ENCODE measurements around the gene ARPC1A.
"Not testable (repeated sequence)": the region's sequence is repeated elsewhere in the genome, so short reads cannot be mapped to it uniquely, and the experiment has no call there.

Gene ARPC1A

DNA sequence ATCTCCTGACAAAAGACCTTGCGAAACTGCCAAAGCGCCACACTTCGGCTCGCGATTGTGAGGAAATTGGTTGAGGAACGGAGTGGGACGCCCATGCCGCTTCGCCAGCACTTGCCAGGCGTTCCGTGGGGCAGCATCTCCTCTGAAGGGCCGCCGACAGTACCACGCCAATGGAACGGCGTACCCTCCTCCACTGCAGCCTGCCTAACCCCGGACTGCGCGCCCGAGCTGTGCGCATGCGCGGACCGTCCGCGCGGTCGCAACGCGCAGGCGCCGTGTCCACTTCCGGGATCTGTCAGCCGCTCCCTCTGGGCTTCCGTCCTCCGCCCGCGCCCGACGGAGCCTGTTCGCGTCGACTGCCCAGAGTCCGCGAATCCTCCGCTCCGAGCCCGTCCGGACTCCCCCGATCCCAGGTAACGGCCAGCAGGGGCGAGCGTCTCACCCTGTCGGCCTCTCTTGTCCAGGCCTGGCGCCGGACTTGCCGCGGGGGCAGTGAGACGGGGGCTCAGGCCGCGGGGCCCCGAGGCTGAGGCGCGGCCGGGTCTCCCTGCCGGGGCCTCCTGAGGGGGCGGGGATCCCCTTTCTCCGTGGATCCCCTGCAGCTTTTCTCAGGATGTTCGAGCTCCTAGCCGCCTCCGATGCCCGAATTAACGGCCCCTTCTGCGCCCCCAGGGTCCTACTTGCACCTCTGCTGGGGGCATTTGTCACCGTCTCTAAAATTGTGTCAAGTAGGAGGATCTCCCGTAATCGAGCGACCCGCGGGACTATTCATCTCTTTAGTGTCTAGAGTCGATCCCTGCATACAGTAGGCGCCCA is at the start of gene ARPC1A:
Gene ARPC1A (plus strand): TSS at position 307 of the 816 bp plus-strand sequence. CDS start 7,456 bp downstream, outside the sequence.
- DNase-seq: peak; percentile 96 to 97 (median 97)

DNA sequence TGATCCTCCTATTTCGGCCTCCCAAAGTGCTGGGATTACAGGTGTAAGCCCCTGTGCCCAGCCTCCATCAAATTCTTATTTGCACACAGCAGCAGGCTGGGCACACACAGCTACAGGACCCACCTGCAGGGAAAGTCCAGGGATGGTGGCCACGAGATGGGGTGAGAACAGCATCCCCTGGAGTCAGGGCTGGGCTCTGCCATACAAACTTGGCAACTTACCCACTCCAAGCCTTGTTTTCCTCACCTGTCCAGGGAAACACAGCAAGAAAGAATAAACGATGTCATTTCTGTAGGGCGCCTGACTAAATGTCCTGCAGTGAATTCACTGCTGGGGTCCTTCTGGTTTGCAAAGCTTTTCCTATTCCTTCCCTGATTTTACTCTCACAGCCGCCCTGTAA is 47.5 kb upstream of the ARPC1A start:
- DNase-seq: no peak

DNA sequence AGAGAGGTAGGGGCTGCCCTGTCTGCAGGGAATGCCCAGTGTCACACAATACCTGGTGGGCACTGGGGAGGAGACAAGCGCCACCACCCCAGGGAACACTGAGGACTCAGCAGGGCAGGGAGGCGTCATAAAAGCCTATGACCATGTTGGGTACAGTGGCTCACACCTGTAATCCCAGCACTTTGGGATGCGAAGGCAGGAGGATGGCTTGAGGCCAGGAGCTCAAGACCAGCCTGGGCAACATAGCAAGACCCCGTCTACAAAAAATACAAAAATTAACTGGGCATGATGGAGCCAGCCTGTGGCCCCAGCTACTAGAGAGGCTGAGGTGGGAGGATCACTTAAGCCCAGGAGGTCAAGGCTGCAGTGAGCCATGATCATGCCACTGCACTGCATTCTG is 41.5 kb upstream of the ARPC1A start:
- not testable (repeated sequence) for DNase-seq

DNA sequence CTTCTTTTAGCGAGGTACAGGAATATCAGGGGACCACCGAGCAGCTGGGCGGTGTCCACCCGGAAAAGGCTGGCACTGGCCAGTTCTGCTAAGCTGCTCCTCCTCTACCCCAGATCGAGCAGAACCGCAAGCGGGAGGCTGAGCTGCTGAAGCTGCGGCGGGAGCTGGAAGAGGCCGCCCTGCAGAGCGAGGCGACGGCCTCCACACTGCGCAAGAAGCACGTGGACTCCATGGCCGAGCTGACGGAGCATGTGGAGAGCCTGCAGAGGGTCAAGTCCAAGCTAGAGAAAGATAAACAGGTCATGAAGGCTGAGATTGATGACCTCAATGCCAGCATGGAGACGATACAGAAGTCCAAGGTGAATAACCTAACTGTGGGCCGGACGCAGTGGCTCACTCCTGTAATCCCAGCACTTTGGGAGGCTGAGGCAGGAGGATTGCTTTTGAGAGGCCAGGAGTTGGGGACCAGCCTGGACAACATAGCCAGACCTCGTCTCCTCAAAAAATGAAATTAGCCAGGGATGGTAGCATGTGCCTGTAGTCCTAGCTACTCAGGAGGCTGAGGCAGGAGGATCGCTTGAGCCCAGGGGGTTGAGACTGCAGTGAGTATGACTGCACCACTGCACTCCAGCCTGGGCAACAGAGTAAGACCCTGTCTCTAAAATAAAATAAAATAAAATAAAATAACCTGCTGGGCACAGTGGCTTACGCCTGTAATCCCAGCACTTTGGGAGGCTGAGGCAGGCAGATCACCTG is 37.7 kb upstream of the ARPC1A start:
- DNase-seq: no peak

DNA sequence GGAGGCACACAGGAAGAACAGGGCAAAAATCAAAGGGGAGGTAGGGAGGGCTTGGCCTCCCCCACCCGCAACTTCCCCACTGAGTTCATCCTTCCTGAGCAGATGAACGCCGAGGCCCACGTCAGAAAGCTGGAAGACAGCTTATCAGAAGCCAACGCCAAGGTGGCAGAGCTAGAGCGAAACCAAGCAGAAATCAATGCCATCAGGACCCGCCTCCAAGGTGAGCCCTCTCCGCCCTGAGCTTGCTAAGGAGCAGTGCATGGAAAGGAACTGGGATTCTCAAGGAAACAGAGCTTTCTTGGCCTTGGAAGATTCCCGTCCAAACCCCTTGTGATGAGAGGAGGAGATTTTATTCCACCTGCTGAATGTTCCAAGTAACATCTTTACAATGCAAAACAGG is 36.5 kb upstream of the ARPC1A start:
- no peak for DNase-seq

DNA sequence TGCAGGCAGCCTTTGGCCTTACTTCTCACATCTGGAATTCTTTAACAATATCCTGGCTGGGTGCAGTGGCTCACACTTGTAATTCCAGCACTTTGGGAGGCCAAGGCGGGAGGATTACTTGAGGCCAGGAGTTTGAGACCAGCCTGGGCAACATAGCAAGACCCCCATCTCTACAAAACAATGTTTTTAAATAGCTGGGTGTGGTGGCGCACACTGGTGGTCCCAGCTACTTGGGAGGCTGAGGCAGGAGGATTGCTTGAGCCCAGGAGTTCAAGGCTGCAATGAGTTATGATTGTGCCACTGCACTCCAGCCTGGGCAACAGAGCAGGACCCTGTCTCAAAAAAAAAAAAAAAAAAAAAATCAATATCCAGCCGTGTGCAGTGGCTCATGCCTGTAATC is 35.5 kb upstream of the ARPC1A start:
- DNase-seq: not testable (repeated sequence)

DNA sequence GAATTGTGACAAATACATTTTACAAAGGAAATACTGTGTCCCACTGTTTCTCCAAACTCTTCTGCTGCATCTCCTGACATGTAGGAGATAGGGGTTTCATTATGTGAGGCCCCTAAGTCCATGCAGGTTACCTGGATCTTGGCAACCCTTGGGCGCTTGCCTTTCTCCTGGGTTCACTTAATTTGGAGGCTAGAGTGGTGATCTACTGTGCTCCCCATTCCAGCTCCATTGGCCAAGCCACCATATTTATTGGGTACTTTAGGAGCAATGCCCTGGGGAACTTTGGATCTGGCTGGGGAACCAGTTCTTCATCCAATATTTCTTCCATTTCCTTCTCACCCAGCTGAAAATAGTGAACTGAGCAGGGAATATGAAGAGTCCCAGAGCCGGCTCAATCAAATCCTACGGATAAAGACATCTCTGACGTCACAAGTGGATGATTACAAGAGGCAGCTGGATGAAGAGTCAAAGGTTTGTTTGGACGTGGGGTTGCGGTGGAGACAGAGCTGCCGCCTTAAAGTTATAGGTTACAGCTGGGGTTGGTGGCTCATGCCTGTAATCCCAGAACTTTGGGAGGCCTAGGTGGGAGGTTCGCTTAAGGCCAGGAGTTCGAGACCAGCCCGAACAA is 34.6 kb upstream of the ARPC1A start:
- DNase-seq: peak in 1 of 3 experiments; percentile 3

DNA sequence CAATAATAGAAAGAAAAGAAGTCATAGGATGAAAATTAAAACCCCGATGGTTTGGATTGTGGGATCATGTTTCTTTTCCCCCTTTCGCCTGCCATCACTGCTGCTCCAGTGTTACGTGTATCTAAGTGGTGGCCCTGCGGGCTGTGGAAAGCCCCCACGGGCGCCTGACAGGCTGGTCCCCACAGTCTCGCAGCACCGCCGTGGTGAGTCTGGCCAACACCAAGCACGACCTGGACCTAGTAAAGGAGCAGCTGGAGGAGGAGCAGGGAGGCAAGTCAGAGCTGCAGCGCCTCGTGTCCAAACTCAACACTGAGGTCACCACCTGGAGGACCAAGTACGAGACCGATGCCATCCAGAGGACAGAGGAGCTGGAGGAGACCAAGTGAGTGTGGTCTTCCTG is 33.6 kb upstream of the ARPC1A start:
- DNase-seq: no peak

DNA sequence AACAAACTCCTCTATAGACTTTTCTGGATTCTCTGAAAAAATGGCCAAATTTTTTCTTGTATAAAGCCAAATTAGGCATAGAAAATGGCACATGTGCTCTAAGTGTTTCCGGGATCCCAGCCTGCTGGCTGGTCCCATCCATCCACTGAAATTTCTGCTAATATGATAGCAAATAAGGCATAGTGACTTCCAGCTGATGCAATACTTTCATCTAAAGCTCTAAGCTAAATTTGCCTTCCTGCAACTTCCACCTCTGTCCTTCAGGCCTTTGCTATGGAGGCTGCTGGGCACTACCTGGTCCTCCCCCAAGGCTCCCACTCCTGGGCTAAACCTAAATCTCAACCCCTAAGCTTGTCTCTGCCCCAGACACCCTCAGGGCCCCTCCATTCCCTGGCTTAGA is 32.5 kb upstream of the ARPC1A start:
- DNase-seq: no peak

DNA sequence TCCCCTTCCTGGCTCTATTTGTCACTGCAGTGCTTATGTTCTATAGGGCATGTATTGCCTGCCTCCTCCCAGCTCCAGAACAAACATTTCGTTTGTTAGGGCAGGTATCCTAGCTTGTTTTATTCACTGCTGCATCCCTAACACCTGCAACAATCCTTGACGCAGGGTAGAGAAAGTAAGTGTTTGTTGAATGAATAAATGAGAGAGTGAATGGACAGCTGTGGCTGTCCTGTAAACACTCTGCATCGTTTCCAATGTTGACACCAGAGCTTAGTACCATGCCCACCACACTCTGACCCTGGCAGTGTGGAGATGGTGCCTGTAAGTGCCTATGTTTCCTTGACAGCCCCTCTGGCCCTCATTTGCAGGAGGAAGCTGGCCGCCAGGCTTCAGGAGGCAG is 32.0 kb upstream of the ARPC1A start:
- no peak for DNase-seq

DNA sequence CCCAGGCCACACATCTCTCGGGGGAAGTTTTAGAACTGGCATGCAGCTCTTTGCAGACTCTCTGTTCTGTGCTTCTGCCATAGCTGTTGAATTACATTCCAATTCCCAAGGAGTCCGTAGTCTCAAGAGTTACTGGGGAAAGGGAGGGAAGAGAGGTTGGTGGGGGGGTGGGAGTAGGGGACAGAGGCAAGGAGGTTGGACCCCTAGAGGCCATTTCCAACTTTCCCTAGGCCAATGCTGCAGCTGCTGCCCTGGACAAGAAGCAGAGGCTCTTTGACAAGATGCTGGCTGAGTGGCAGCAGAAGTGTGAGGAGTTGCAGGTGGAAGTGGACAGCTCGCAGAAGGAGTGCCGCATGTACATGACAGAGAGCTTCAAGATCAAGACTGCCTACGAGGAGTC is 29.2 kb upstream of the ARPC1A start:
- no peak for DNase-seq

DNA sequence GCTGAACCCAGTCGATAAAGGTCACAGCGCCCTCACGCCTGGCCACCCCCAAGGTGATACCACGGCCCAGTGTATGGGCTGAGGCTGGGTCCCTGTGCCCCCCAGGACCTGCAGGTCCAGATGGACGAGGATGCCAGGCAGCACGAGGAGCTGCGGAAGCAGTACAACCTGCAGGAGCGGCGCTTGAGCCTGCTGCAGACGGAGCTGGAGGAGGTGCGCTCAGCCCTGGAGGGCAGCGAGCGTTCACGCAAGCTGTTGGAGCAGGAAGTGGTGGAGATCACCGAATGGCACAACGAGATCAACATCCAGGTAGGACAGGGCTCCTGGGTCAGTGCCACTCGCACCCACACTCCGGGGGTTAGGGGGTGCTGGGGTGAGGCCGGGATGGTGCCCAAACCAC is 24.2 kb upstream of the ARPC1A start:
- DNase-seq: no peak

DNA sequence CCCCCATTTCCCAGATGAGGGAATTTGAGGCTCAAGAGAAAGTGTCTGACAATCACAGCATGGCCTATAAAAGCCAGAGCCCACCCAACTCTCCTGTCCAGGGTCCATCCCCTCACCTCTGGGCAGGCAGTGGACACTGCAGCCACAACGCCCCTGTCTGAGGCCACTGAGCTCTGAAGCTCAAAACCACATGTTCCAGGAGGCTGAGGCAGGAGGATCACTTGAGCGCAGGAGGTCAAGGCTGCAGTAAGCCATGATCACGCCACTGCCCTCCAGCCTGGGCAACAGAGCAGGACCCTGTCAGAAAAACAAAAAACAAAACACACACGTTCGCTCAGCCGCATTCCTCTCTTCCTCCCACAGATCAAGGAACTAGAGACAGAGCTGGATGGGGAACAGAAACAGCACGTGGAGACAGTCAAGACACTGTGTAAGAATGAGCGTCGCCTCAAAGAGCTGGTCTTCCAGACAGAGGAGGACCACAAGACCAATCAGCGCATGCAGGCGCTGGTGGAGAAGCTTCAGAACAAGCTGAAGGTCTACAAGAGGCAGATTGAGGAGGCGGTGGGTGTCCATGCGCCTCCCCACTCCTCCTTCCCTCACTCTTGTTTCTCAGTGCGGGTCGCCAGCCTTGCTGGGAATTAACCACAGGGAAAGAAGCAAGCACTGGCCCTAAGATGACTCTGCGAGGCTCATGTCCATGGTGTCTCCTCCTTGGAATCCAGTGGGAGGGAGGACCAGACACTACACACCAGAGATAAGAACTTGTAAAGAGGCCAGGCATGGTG is 20.0 kb upstream of the ARPC1A start:
- no peak for DNase-seq

DNA sequence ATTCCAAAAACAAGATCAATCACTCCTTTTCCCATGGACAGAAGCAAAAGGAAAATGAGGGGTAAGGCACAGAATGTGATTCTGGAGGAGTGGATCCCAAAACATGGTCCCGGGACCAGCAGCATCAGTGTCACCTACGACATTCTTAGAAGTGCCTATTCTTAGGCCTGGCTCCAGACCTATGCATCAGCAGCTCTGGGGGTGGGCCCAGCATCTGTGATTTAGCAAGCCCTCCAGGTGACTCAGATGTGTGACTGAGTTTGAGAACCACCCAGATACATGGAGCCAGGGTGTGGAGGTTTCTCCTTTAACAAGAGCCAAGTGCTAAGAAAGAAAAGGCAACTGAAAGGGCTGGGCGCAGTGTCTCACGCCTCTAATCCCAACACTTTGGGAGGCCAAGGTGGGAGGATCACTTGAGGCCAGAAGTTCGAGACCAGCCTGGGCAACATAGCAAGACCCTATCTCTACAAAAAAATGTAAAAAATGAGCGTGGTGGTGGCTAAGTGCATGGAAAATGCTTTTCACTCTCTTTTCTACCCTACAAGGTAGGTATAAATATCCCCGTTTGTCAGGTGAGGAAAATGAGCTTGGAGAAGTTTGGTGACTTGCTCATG is 17.1 kb upstream of the ARPC1A start:
- no peak for DNase-seq

DNA sequence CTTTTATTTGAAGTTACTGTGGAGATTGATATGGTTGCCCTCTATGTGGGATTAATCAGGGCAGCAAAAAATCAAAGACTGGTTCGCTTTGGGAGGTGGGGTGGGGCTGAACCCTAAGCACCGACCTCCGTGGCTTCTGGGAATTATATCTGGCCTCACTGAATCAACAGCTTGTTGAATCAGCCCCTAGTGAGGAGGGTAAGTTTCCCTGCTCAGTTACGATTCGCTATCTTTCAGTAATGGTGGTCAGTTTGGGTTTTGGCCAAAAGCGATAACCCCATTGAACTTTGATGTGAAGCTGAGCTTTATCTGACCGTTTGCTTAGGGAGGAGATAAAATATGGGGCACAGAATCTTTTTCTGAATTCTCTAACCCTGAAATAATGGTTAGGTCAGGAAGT is 16.6 kb upstream of the ARPC1A start:
- DNase-seq: no peak

DNA sequence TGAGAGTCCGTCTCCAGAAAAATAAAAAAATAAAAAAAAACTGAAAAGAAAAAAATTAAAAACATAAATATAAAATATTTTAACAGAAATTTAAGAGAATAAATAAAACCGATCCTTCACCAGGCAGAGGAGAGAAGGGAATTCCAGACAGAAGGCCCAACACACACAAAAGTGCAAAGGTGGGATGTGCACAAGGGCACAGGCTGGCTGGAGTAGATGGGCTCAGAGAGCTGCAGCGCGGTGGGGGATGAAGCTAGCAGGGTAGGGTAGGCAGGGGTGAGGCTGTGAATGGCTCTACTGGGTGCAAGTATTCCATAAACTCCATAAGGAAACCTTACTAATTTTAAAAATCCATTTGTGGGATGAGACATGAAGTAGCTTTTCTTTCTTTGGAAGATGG is 15.7 kb upstream of the ARPC1A start:
- no peak for DNase-seq

DNA sequence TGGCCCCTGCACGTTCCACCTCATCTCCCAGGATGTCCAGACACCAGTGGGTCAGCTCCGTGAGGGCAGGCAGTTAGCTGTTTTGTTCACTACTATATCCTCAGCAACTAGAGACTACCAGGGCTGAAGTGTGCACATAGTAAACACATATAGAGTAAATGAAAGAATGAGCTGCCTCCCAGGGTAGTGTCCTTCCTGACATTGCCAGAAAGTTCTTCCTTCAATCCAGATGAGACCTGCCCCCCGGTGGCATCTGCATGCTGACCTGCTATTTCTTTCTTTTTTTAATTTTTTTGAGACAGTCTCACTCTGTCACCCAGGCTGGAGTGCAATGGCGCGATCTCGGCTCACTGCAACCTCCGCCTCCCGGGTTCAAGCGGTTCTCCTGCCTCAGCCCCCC is 14.0 kb upstream of the ARPC1A start:
- no peak for DNase-seq

DNA sequence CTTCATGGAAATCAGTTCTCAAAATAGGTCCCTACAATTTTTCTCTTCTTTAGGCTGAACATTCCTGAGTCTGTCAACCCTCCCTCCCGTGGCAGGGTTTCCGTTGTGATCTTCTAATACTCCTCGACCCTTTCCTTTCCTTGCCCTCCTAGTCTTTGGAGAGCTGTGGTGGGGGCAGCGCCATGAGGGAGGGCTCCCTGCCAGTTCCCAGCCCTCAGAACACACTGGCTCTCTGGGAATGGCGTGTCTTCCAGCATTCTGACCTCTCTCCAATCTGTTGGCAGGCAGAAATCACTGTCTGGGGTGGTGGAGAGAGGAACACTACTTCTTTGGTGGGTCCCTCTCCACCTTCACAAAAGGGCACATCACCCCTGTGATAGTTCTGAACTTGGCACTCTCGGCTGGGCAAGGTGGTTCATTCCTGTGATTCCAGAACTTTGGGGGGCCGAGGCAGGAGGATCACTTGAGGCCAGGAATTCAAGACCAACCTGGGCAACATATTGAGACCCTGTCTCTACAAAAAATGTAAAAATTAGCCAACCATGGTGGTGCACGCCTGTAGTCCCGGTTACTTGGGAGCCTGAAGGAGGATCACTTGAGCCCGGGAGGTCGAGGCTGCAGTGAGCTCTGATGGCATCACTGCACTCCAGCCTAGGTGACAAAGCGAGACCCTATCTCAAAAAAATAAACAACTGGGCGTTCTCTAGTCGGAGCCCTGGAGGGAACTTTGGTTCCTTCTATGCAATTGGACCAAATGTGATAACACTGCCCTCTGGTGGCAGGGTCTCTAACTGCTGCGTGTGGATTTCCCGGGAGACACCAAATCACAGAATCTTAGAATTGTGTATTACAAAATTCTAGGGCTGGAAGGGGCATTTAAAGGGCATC is 13.1 kb upstream of the ARPC1A start:
- peak; percentile 37 to 81 (median 76) for DNase-seq

DNA sequence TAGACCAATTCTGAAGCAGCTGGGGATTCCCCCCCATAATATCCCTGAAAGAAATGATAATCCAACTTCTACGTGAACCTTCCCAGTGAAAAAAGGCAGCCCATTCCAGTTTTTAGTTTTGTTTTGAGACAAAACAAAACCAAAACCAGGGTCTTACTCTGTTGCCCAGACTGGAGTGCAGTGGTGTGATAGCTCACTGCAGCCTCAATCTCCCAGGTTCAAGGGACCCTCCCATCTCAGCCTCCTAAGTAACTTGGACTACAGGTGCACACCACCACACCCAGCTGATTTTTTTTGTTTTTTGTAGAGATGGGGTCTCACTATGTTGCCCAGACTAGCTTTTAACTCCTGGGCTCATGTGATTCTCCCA is 12.5 kb upstream of the ARPC1A start:
- DNase-seq: no peak

DNA sequence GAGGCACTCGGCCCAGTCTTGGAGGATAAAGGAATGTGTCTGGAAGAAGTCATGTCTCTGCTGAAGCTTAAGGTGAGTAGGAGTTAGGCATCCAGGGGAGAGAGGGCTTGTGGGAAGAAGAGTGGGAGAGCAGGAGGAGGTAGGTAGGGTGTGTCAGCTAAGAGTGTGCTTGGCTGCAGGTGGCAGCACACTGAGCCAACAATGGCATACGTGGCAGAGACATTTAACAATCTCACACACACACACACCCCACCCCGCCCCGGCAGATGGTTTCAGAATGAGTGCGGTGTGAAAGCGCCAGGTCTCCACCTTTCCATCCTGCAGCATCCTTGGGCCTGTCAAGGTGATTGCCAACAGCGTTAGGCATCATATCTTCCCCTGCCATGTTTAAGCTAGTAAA is 11.2 kb upstream of the ARPC1A start:
- DNase-seq: peak in 2 of 3 experiments; percentile 8 to 32

DNA sequence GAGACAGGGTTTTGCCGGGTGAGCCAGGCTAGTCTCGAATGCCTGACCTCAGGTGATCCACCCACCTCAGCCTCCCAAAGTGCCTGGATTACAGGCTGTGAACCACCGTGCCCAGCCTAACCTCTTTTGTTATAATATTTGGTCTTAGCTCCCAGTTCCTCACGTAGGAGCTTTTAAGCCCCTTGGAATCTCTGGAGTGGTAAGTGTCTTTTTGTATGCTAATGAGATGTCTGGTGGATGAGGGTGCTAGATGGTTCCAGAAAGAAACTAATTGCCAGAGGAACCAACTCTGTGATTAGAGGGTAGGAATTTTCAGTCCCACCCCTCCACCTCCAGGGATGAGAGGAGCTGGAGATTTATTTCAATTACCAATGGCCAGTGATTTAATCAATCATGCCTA is 5.3 kb upstream of the ARPC1A start:
- DNase-seq: no peak

DNA sequence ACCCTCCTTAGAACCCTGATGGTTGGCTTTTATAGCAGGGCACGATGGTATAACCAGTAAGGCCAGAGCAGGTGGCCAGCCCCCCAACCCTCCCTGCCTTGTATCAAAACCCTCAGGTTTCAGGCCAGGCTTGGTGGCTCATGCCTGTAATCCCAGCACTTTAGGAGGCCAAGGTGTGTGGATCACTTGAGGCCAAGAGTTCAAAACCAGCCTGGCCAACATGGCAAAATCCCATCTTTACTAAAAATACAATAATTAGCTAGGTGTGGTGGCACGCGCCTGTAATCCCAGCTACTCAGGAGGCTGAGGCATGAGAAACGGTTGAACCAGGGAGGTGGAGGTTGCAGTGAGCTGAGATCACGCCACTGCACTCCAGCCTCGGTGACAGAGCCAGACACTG is 3.0 kb upstream of the ARPC1A start:
- not testable (repeated sequence) for DNase-seq

All from NCI-H1417 (cell line).